ENCODE measurements around the gene TYW1.
A peak's percentile ranks its signal among the peaks of the same experiment; 100 is the strongest.
"Not testable (repeated sequence)": the region's sequence is repeated elsewhere in the genome, so short reads cannot be mapped to it uniquely, and the experiment has no call there.

Gene TYW1

GRCh38 chr7:67205772-67206171 is 209.1 kb downstream of the TYW1 start:
- in situ Hi-C loops (cut with HindIII; ENCODE audit: low pct_ligation_motif_present, low pct_unique_long_range_greater_than_20kb, low sequenced_read_pairs); DNase-seq: not testable (repeated sequence)

DNA sequence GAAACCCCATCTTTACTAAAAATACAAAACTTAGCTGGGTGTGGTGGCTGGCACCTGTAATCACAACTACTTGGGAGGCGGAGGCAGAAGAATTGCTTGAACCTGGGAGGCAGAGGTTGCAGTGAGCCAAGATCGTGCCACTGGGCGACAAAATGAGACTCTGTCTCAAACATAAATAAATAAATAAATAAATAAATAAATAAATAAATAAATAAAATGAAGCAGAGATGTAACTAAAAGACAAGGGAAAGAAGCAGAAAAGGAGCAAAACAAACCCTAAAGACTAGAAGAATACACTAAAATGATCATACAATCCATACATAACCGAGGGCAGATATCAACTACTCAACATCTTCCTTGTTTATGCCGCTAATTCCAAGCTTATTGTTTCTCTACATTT is 209.8 kb downstream of the TYW1 start:
- in situ Hi-C loops (cut with HindIII; ENCODE audit: low pct_ligation_motif_present, low pct_unique_long_range_greater_than_20kb, low sequenced_read_pairs): no loop called here

DNA sequence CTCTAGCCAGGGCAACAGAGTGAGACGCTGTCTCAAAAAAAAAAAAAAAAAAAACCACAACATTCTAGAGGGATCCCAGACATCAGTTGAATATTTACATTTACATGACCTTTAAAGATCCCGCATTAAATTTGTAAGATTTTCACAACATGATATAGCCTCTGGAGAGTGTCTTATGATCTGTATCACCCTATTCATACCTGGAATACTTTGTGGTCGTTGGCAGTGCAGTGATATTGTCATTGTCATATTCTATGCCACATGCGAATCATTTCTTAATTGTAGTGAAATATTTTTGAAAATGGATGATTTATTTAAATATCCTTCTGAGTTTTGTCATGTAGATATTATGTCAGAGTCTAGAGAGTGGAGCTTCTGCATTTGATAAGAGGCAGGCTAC is 212.0 kb downstream of the TYW1 start:
- in situ Hi-C loops (cut with HindIII; ENCODE audit: low pct_ligation_motif_present, low pct_unique_long_range_greater_than_20kb, low sequenced_read_pairs); DNase-seq: not testable (repeated sequence)

More for the DNA sequence above, 209.8 kb downstream of the TYW1 start:
- no peak for DNase-seq

GRCh38 chr7:67209256-67209655 is 212.6 kb downstream of the TYW1 start:
- in situ Hi-C loops (cut with HindIII; ENCODE audit: low pct_ligation_motif_present, low pct_unique_long_range_greater_than_20kb, low sequenced_read_pairs): no loop called here
- no peak for DNase-seq

- DNase-seq: no peak
- in situ Hi-C loops (cut with HindIII; ENCODE audit: low pct_ligation_motif_present, low pct_unique_long_range_greater_than_20kb, low sequenced_read_pairs): no loop called here
These were observed 213.9 kb downstream of the TYW1 start for GRCh38 chr7:67210567-67210966.

GRCh38 chr7:67211650-67212330 is 215.2 kb downstream of the TYW1 start:
- DNase-seq; in situ Hi-C loops (cut with HindIII; ENCODE audit: low pct_ligation_motif_present, low pct_unique_long_range_greater_than_20kb, low sequenced_read_pairs): not testable (repeated sequence)

DNA sequence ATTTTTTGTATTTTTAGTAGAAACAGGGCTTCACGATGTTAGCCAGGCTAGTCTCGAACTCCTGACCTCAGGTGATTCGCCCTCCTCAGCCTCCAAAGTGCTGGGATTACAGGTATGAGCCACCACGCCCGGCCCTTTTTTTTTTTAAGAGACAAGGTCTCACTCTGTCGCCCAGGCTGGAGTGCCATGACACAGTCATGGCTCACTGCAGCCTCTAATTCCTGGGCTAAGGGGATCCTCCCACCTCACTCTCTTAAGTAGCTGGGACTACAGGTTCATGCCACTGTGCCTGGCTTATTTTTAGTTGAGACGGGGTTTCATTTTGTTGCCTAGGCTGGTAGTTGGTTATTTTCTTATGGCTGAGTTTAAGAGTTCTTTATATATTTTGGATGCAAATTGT is 216.4 kb downstream of the TYW1 start:
- in situ Hi-C loops (cut with HindIII; ENCODE audit: low pct_ligation_motif_present, low pct_unique_long_range_greater_than_20kb, low sequenced_read_pairs): not testable (repeated sequence)

GRCh38 chr7:67223551-67223950 is 226.9 kb downstream of the TYW1 start:
- peak; percentile 55 for DNase-seq
- in situ Hi-C loops (cut with HindIII; ENCODE audit: low pct_ligation_motif_present, low pct_unique_long_range_greater_than_20kb, low sequenced_read_pairs): not testable (repeated sequence)

More for the DNA sequence above, 216.4 kb downstream of the TYW1 start:
- not testable (repeated sequence) for DNase-seq

- DNase-seq: peak; percentile 56
- in situ Hi-C loops (cut with HindIII; ENCODE audit: low pct_ligation_motif_present, low pct_unique_long_range_greater_than_20kb, low sequenced_read_pairs): not testable (repeated sequence)
These were observed 229.8 kb downstream of the TYW1 start for GRCh38 chr7:67226340-67226907.

GRCh38 chr7:67226967-67227366 is 230.3 kb downstream of the TYW1 start:
- in situ Hi-C loops (cut with HindIII; ENCODE audit: low pct_ligation_motif_present, low pct_unique_long_range_greater_than_20kb, low sequenced_read_pairs): not testable (repeated sequence)

DNA sequence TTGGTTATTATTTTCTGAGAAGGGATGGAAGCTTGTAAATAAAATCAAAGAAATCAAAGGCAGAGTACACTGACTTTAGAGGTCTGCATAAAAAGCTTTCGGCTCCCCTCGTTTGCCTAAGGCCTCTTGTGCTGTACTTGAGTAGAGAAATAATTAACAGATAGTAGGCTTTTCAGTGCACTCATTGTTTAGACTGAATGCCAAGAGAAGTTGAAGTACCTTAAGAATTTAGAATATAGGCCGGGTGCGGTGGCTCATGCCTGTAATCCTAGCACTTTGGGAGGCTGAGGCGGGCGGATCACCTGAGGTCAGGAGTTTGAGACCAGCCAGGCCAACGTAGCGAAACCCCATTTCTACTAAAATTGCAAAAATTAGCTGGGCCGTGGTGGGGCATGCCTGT is 232.4 kb downstream of the TYW1 start:
- DNase-seq; in situ Hi-C loops (cut with HindIII; ENCODE audit: low pct_ligation_motif_present, low pct_unique_long_range_greater_than_20kb, low sequenced_read_pairs): not testable (repeated sequence)

More at GRCh38 chr7:67226967-67227366, 230.3 kb downstream of the TYW1 start:
- DNase-seq: not testable (repeated sequence)

- in situ Hi-C loops (cut with HindIII; ENCODE audit: low pct_ligation_motif_present, low pct_unique_long_range_greater_than_20kb, low sequenced_read_pairs): not testable (repeated sequence)
These were observed 233.4 kb downstream of the TYW1 start for GRCh38 chr7:67230029-67230428.

DNA sequence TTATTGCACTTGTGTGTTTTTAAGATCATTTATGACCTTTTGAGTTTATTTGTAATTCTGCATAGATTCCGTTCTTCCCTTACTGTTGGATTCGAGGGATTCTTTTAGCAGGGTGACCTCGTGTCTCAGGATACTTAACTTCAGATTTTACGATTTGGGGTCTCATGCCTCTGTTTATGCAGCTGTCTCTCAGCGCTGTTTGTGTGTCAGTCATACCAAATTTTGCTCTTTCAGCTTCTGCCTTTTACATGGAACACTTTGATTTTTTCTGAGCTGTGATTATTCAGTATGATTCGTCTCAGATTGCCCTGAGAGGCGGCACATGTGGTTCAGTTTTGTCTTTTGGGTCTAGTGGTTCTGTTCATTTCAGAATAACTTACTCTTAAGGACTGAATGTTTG is 236.9 kb downstream of the TYW1 start:
- DNase-seq; in situ Hi-C loops (cut with HindIII; ENCODE audit: low pct_ligation_motif_present, low pct_unique_long_range_greater_than_20kb, low sequenced_read_pairs): not testable (repeated sequence)

More at GRCh38 chr7:67230029-67230428, 233.4 kb downstream of the TYW1 start:
- DNase-seq: not testable (repeated sequence)

- DNase-seq; in situ Hi-C loops (cut with HindIII; ENCODE audit: low pct_ligation_motif_present, low pct_unique_long_range_greater_than_20kb, low sequenced_read_pairs): not testable (repeated sequence)
These were observed 239.6 kb downstream of the TYW1 start for GRCh38 chr7:67236216-67236615.

DNA sequence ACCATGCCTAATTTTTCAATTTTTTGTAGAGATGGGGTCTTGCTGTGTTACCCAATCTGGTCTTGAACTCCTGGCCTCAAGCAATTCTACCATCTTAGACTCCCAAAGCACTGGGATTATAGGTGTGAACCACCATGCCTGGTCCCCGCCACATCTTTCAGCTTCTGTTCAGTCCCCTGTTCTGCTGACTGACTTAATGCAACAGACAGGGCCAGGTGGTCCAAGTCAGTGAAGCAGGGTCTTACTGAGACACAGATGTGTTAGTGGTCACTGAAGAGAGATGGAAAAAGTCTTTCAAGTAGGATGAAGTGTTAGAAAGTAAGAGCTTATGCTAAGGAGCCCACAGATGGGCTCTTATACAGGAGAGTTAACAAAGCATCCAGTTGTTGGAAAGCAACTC is 246.2 kb downstream of the TYW1 start:
- DNase-seq; in situ Hi-C loops (cut with HindIII; ENCODE audit: low pct_ligation_motif_present, low pct_unique_long_range_greater_than_20kb, low sequenced_read_pairs): not testable (repeated sequence)

DNA sequence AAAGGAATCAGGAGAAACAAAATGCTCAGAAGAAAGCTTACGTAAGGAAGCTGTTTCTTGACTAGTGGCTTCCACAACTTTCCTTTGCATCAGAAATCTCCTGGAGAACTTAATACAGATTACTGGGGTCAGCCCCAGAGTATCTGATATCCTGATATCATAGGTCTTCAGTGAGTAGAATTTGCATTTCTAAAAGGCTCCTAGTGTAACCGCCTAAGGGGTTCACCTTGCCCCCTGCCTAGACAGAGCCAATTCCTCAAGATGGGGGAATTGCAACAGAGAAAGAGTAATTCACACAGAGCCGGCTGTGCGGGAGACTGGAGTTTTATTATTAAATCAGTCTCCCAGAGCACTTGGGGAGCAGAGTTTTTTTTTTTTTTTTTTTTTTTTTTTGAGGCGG is 251.7 kb downstream of the TYW1 start:
- in situ Hi-C loops (cut with HindIII; ENCODE audit: low pct_ligation_motif_present, low pct_unique_long_range_greater_than_20kb, low sequenced_read_pairs); DNase-seq: not testable (repeated sequence)

DNA sequence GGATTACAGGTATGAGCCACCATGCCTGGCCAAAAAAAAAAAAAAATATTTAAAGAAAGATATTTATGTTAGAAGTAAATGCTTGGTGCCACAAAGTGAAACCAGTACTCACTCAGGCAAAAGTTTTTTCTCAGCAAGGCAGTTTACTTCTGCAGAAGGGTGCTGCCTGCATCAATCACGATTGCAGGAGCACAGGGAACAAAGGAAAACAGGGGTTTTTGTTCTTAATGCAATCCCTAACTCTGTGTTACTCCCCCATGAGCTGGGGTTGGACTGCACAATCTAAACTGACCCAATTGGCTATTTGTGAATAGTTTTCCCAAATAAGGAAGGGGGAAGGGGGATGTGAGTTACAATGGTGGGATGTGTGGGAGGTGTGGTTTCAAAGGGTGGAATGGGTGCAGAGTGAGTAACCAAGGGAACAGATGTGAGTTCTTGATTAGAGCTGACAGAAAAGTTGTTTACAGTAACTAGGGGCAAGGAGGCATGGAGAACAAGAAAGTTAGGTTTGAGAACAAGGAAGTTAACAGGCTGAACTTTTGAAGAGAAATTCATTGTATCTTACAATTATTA is 255.4 kb downstream of the TYW1 start:
- no peak for DNase-seq
- in situ Hi-C loops (cut with HindIII; ENCODE audit: low pct_ligation_motif_present, low pct_unique_long_range_greater_than_20kb, low sequenced_read_pairs): no loop called here

GRCh38 chr7:67255076-67255475 is 258.4 kb downstream of the TYW1 start:
- DNase-seq; in situ Hi-C loops (cut with HindIII; ENCODE audit: low pct_ligation_motif_present, low pct_unique_long_range_greater_than_20kb, low sequenced_read_pairs): not testable (repeated sequence)

DNA sequence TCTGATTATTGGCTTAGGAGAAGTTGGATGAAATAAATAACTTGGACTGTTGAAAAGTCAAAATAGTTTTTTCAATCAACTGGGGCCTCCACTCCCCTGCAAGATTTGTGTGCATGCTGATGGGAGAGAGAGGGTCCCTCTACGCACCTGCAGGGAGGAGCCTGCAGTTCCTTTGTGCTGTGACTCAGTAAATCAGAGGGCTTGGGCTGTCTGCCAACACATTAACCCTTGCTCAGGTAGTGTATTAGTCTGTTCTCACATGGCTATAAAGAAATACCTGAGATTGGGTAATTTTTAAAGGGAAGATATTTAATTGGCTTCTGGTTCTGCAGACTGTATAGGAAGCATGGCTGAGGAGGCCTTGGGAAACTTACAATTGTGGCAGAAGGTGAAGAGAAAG is 261.1 kb downstream of the TYW1 start:
- in situ Hi-C loops (cut with HindIII; ENCODE audit: low pct_ligation_motif_present, low pct_unique_long_range_greater_than_20kb, low sequenced_read_pairs): not testable (repeated sequence)

DNA sequence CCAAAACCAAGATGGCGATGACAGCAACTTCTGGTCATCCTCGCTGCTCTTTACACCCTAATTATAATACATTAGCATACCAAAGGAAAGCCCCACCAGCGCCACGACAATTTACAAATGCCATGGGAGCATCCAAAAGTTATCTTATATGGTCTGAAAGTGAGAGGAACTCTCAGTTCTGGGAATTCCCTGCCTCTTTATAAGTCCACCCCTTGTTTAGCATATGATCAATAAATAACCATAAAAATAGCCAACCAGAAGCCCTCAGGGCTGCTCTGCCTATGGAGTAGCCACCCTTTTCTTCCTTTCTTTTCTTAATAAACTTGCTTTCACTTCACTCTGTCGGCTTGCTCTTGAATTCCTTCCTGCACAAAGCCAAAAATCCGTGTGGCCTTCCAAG is 262.7 kb downstream of the TYW1 start:
- DNase-seq; in situ Hi-C loops (cut with HindIII; ENCODE audit: low pct_ligation_motif_present, low pct_unique_long_range_greater_than_20kb, low sequenced_read_pairs): not testable (repeated sequence)

More for the DNA sequence above, 261.1 kb downstream of the TYW1 start:
- not testable (repeated sequence) for DNase-seq

All from ACHN (cell line).